SKM-1 (cell line): Measurements from ENCODE around the gene DNER.
"Not testable (repeated sequence)": the region's sequence is repeated elsewhere in the genome, so short reads cannot be mapped to it uniquely, and the experiment has no call there.

Source experiments
- DNase-seq: peaks from one replicate; lab custom pipeline; 2025; ENCODE audit not compliant: unreplicated experiment; lab: John Stamatoyannopoulos, UW

DNER gene

DNA sequence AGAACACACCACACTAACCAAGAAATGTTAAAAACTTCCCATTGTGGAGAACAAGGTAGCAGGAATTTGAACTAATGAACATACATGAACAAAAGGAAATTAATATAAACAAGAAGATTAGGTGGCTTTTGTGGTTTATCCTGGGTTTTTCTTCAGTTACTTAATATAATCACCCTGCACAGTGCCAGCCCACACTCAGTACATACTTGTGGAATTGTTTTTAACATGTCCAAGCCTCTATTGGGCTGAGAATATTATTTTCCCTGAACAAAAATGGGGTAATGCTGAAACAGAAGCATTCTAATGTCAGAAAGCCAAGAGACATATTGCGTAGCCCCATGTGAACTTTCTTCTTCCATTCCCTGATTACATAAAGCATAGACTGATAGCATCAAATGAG is 202.8 kb downstream of the DNER start:
- DNase-seq, result no peak

DNA sequence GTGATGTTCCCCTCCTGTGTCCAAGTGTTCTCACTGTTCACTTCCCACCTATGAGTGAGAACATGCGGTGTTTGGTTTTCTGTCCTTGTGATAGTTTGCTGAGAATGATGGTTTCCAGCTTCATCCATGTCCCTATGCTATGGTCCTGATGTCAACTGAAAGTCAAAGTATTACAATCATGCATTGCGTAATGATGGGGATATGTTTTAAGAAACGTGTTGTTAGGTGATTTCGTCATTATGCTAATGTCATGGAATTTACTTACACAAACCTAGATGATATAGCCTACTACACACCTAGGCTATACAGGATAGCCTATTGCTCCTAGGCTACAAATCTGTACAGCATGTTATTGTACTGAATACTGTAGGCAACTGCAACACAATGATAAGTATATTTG is 207.7 kb downstream of the DNER start:
- not testable (repeated sequence) for DNase-seq

DNA sequence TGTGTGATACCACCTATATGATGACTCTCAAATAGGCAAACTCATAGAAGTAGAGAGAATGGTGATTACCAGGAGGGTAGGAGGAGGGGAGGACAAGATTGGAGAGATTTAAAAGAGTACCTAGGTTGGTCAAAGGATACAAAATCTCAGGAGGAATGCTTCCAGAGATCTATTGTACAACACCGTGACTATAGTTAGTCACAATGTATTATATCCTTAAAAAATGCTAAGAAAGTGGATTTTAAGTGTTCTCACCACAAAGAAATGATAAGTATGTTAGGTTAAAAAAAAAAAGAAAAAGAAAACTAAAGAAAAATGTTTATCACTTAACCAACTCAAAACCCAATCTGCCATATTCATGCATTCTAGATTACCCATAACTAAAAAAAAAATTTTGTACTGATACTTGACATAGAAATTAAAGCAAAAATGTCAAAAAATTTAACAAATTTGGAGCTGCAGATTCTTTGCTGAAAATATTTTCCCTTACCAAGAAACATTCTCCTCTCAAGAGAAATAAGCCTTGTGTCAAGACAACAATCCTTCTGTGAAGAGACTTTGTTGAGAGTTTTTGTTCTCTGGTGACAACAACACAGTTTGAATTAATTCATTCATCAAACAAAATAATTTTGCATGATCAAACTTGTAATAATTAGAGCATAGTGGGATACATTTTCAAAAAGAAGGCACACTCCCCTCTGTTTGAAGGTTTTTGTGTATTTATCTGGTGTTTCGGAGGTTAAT is 213.1 kb downstream of the DNER start:
- no peak for DNase-seq

DNA sequence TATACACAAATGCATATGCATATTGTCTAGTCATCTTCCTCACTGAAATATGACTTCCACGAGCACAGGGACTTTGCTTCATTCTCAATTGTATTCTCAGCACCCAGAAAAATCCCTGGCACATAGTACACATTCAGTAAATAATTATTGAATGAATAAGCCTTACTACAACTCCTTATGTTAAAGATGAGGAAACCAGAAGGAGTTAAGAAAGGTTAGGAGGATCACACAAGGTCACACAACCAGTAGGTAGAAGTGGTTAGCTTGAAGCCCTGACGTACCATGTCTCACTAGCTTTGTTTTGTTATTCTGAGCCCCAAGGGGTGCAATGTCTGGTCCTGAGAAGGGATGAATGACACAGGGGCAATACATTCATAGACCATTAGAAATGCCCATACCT is 222.3 kb downstream of the DNER start:
- no peak for DNase-seq

DNA sequence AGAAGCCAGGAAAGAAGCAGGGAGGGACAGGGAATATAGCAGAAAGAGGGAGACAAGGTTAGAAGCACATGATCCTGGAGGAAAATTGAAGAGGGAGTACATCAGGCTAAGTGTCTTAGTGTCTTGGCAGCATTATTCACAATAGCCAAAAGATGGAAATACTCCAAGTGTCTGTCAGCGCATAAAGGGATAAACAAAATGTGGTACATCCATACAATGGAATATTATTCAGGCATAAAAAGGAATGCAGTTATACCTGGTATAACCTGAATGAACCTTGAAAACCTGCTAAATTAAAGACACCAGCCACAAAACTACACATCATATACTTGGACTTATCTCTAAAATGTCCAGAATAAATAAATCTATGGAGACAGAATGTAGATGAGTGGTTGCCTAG is 224.2 kb downstream of the DNER start:
- no peak for DNase-seq

DNA sequence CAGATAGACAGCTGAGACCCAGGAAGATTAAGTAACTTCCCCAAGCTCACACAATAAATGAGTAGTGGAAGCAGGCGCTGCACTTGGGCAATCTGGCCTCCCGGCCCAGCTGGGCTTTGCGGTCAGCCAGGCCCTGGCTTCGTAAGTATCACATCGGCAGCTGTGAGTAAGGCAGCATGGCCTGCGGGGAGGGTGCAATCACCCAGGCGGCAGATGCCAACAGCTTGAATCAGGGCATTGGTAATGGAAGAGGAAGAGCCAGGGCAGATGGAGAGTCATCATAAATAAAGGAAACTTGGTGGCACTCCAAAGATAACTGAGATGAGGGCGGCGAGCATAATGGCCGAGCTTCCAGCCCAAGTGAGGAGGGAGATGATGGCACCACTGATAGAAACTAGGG is 225.3 kb downstream of the DNER start:
- no peak for DNase-seq

DNA sequence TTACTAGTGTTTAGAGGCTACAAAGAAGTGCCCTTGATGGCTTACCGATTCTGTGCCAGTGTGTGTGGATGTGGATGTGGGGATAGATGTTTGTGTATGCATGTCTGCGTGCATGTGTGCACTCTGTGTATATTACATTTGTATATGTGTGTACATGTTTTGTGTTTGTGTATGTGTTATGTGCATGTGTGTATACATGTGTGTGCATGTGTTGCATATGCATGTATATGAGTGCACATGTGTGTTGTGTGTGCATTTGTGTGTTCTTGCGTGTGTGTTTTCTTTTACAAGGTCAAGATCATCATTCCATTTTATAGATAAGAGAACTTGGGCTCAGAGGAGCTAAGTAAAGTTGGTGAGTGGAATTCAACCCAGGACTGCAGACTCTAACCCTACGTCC is 226.1 kb downstream of the DNER start:
- no peak for DNase-seq

DNA sequence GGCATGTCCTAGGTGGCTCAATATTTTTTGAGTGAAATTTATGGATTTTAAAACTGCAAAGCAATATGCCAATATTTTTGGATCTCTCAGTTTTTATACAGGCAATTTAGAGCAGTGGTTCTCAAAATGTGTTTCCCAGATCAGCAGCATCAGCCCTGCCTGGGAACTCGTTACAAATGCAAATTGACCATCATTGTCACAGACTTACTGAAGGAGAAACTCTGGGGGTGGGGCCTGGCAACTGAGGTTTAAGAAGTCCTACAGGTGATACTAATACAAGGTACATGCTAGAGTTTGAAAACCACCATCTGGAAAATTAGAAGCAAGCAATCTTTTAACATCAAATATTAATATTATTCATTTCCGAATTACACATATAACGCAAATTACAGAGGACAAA is 227.7 kb downstream of the DNER start:
- no peak for DNase-seq

DNA sequence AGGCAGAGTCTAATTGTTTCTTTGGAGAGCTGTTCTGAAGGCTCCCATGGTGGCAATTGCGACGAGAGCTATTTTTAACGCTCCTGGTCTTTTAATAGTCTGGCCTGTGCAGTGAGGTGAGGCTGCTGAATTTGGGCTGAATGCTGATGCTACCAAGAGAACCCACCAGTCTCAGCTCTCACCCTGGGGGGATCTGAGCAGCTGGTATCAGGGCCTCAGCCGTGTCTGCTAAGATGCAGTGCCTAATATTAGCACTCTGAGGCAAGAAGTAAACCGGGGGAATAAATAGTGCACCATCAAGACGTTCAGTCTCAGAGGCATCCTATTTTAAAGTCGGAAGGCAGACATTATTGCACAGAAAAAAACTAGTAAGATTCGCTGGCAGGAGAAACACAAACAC is 228.5 kb downstream of the DNER start:
- no peak for DNase-seq

DNA sequence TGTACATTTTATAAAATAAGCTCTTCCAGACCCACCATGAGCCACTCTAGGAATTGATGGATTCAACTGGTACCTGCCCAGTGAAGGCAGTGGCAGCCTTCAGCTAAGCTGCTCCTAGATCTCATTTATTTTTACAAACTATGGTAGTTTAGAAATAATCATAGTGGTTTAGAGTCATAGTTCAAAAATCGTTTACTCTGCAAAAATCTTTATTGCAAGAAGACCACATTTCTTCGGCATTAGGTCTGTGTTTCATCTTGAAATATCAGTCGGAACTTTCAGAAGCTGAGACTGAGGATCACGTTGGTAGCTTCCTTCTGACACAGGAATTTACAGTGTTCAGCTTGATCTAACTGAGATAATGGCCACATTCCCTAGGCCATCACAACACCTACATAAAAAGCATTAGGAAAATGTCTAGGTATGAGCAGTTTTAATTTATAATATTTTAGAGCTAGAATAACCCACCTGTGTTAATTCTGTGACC is 237.0 kb downstream of the DNER start:
- DNase-seq, result no peak

DNA sequence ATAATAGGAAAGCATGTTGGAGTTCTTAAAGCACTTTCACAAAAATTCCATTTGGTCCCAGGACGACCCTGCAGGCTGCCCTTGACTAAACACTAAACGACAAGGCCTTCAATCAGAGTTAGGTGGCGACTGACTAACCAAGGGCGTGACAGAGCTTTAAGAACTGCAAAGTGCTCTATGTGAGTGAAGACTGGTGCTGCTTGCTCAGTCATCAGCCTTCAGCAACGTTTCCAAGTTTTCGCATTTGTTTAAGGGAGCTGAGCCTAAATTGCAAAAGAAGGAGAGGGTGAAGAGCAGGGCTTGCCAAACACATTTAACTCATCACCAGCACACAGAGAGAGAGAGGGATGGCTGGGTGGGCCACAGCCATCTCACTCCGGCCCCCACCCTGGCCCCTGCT is 238.6 kb downstream of the DNER start:
- DNase-seq, result no peak

DNA sequence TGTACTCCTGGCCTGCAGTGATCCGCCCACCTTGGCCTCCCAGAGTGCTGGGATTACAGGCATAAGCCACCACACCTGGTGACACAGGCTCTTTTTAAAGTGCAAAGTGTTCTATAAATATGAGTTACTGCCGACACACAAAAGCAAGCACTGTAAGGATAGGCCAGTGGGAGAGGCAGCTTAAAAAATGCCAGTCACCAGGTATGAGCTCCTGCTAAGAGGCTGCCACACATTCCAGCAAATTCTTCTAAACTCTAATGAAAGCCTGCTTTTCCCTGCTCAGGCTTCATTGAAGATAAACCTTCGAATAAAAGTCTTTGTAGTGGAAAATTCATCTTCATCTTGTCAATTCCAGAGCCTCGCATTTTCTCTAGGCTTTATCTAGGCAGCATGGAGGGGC is 240.2 kb downstream of the DNER start:
- no peak for DNase-seq

DNA sequence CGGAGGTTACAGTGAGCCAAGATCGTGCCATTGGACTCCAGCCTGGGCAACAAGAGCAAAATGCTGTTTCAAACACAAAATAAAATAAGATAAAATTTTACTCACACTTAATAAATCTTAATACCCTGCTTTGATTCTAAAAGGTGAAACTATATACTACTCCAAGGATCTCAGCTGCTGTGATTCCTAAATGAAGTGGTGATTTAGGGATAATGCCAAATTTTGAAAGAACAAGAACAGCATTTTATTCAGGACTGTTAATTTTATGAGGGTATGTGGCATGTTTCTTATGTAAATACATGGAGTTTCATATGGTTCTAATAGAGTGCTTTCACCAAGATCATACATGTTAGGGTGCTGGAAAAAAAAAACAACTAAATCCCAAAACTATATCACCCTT is 243.6 kb downstream of the DNER start:
- DNase-seq, result no peak

DNA sequence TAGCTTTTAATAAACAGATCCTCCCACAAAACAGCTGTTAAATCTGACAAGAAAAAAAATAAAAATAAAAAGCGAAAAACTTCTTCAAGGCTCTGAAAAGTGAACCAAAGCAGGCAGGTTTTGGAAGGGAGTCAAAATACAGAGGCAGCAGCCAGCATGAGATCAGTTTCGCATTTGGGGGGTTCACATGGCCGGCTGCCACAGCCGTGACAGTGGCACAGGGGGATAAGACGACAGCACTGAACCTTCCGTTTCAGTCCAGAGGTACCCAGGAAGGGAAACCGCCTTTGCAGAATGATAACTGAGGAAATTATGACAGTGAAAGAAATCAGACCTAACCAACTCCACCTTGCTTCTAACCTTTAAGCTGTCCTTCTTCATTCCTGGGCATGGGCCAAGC is 246.6 kb downstream of the DNER start:
- DNase-seq, result no peak

DNA sequence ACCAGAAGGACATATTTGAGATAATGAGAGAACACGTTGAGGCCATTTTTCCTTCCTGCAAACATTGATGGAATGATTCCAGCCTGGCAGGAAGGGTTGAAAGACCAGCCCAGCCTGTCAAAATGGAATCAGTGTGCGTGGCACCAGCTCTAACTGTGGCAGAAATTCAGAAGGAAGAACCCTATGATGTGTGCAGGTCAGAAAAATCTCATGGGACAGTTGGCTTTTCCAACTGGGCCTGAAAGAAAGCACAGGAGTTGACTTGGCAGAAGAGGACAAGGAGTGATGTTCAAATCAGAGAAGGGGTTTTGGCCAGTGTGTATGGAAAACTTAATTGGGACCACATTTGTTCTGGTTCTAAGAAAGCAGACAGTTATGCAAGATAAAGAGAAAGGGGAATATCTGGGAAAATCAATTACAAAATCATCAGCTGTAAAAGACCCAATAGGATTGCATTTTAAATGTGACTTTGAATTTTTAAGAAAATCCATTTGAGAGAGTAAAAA is 250.5 kb downstream of the DNER start:
- DNase-seq, result no peak

DNA sequence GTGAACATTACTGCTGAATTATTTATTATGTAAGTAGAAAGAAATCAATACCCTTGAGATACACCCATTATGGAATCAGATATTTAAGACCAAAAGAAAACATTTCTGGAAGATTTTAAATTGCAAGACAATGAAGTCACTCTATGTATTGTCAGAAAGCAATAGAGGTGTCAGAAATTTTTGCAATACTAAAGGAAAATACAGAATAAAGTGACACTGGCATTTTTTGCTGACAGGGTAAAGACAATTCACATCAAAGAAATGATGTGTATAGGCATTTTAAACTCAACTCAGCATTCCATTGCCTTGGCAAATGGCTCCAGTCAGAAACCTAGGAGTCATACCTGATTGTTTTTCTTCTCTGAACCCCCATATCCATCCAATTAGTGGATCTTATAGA is 252.2 kb downstream of the DNER start:
- no peak for DNase-seq

DNA sequence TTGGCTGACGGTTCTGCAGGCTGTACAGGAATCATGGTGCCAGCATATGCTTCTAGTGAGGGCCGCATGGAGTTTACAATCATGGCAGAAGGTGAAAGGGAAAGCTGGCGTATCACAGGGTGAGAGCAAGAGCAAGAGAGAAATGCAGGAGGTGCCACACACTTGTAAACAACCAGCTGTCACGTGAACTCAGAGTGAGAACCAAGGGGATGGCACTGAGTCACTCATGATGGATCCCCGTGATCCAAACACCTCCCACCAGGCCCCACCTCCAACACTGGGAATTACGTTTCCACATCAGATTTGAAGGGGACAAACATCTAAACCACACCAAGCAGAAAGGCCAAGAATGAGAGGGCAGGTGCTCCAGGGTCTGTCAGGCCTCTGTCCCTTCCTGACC is 258.3 kb downstream of the DNER start:
- no peak for DNase-seq

DNA sequence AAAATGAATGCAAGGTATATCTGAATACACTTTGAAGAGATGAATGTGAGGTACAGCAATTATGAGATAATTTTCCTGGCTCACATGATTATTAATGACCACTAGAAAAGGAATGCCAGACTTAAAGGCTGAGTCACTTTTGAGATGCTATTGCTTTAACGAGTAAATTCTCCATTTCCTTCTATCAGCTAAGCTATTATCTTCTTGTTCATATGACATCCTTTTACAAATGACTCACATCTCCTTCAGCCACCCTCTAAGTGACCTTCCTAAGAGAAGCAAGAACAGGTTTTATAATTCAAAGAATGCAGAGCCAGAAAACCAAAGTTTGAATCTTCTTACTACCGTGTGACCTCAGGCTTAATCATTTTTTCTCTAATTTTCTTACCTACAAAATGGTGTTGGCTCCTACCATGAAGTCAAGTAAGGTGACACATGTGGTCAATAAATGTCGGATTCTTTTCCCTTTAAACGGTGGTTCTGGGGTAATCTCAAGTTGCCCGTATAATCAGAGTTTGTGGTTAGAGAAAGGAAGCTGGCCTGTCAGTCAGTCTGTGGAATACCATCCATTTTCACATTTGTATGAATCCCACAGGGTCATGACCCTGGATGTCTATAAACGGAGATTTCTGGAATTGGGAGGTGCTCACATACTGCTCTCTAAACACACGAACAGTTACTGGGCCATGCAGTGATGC is 259.3 kb downstream of the DNER start:
- DNase-seq, result no peak

DNA sequence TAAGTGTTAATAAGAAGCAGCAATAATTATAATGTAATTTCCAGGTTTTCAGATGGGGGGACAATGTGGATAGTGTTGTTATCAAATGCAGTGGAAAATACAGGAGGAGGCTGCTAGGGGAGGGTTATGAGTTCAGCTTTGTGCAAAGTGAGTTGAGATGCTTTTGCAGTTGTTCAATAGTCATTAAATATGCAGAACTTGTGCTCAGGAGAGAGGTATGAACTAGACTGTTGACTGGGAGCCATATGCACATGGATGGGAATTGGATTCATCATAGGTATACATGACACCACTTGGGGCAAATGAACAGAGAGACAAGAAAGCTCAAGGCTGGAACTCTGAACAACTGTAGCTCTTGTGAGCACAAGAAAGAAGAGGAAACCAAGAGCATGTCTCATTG is 261.1 kb downstream of the DNER start:
- no peak for DNase-seq

DNA sequence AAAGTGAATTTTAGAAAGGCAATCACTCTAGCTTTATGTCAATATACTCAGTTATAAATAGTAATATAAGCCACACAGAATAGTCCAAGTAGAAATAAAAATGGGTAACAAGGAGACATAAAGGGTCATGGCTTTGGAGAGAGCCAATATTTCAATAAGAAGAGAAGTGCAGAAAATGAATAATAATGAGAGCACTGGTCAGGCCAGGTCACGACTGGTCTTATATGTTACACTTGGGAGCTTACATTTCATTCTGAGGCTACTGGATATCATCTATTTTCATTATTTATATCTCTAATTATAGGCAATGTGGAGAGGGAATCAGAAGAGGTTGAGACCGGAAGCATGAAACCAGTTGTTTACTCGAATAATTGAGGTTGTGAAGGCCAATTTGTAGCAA is 262.5 kb downstream of the DNER start:
- DNase-seq, result no peak

DNA sequence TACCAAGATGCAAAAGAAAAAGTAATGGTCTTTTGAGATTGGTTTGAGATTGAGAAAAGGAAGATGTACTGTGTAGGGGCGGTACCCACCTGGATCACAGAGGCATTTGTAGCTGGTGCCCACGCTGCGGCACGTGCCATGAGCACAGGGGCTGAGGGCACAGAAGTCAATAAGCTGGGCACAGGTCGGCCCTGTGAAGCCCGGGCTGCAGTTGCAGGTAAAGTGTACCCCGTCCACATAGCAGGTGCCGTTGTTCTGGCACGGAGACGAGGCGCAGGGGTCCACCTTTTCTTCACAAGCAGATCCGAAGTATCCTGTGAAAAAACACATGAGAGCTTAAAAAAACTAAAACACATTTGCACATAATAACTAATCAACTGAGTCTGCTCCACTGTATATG is 267.1 kb downstream of the DNER start:
- no peak for DNase-seq

DNA sequence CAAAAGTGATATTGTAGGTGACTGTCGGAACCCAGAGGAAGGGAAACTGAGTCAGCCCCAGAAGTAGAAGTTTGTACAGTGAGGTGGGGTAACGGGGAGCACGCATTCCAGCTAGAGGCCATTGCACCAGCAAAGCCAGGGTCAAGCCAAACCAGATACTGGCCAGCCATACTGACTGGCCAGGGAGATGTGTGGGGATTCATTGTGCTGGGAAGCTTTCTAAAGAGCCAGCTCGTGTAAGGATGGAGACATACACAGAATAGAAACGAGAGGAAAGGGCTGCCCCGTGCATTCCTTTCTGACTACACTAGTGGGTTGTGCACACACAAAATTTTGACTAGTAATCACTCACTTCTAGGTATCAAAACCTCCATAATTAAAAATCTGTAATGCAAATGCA is 268.0 kb downstream of the DNER start:
- DNase-seq, result no peak
